GM20000 (cell line): ENCODE results near the gene CFAP20.
"Not testable (repeated sequence)": the region's sequence is repeated elsewhere in the genome, so short reads cannot be mapped to it uniquely, and the experiment has no call there.

Experiments
- DNase-seq: peaks from one replicate; pipeline ENCODE4 v3.0.0; 2012; ENCODE audit warnings: low spot score
- TF ChIP-seq, protein P1 (sequence below): IDR thresholded peaks from 2 replicates; pipeline ENCODE4 v1.5.1; 2012; ENCODE audit warnings: mild to moderate bottlenecking, control low read depth; ENCODE audit errors: extremely low read depth, missing control alignments

The CFAP20 gene

DNA sequence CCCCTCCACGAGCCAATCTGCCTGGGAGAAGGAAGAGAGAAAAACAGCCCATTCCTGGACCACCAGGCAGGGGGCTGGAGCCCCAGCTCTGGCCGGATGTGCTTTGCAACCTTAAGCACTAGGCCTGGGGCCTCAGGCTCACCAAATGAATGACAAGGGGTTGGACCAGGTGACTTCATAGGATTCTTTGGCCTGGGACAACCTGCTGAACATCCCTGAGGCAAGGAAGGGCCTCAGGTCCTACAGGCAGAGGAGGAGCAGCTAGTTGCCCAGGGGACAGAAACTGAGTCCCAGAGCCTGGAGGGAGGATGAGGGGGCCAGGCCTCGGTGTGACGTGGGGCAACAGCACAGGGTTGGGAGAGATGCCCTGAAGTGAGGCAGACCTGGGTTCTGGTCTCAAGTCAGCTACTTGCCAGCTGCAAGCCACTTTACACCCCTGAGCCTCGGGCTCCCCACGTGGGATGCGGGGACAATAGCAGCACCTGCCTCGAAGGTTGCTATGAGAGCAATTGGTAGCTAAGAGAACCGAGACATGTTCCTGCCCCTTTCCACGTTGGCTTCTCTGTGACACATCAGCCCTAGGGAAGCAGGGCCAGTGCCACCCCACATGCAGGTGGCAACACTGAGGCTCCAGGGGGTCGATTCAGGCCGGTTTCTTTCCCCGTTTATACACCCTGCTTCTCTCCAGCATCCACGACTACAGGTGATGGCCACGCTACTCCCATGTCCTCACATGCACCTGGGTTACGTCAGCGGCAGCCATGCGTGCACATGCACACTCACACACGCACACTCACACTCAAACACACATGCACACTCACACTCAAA is 42.6 kb downstream of the CFAP20 start:
- TF ChIP-seq, protein P1, sequence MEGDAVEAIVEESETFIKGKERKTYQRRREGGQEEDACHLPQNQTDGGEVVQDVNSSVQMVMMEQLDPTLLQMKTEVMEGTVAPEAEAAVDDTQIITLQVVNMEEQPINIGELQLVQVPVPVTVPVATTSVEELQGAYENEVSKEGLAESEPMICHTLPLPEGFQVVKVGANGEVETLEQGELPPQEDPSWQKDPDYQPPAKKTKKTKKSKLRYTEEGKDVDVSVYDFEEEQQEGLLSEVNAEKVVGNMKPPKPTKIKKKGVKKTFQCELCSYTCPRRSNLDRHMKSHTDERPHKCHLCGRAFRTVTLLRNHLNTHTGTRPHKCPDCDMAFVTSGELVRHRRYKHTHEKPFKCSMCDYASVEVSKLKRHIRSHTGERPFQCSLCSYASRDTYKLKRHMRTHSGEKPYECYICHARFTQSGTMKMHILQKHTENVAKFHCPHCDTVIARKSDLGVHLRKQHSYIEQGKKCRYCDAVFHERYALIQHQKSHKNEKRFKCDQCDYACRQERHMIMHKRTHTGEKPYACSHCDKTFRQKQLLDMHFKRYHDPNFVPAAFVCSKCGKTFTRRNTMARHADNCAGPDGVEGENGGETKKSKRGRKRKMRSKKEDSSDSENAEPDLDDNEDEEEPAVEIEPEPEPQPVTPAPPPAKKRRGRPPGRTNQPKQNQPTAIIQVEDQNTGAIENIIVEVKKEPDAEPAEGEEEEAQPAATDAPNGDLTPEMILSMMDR: no peak
- no peak for DNase-seq

DNA sequence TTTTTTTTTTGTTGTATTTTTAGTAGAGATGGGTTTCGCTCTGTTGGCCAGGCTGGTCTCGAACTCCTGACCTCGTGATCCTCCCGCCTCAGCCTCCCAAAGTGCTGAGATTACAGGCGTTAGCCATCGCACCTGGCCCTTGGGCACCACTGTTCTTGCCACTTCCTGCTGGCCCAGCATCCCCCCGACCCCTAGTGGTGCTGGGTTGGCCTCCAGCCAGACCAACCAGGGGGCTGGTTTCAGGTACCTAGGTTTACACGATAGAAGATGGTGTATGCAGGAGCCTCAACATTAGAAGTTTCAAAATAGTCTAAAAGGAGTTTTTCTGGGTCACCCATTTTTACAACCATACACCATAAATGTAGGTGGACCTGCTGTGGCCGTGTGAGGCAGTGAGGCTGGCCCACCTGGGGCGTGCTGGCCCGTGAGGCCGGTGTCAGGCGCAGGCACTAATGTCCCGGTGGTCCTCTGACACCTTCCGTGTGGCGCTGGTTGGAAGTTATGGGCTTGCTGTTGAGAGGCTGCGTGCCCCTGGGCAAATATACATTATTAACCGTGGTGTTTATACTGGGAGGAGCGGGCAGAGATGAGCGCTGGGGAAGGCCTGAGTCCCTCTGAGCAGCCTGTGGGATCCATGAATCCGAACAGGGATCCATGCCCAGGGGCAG is 43.5 kb downstream of the CFAP20 start:
- DNase-seq: no peak
- TF ChIP-seq, protein P1: no peak

DNA sequence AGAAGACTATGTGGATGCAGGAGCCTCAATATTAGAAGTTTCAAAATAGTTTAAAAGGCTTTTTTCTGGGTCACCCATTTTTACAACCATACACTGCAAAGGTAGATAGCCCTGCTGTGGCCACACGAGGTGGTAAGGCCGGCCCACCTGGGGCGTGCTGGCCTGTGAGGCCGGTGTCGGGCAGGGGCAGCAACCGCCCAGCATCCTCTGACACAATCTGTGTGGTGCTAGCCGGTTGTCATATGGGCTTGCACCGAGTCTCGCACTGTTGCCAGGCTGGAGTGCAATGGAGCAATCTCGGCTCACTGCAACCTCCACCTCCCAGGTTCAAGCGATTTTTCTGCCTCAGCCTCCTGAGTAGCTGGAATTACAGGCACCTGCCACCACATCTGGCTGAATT is 44.0 kb downstream of the CFAP20 start:
- TF ChIP-seq, protein P1: no peak
- no peak for DNase-seq

DNA sequence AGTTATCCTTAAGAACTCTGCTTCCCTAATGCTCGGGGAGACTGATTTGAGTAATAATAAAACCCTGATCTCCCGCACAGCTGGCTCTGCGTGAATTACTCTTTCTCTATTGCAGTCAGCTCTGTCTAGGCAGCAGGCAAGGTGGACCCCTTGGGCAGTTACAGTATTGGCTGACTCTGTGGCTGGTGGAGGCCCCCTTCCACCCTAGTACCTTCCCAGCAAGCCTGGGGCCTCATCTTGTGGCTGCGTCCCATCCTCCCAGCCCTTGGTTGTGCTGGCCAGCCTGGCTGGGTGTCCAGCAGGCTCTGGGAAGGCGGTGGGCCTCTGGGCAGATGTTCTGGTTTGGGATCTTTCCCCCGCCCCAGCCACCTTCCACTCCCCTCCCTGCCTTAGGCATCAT is 44.5 kb downstream of the CFAP20 start:
- no peak for DNase-seq
- TF ChIP-seq, protein P1: no peak

DNA sequence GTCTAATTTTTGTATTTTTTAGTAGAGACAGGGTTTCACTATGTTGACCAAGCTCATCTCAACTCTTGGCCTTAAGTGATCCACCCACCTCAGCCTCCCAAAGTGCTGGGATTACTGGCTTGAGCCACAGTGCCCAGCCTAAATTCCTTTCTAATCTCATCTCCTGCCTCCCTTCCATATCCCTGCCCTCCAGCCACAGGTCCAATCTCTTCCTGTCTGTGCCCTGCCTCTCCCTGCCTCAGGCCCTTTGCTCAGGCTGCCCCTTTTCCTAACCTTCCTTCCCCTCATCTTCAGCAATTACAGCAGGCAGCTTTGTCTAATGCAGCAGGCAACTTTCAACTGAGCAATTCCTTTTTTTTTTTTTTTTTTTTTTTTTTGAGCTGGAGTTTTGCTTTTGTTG is 46.8 kb downstream of the CFAP20 start:
- TF ChIP-seq, protein P1: no peak
- DNase-seq: no peak

DNA sequence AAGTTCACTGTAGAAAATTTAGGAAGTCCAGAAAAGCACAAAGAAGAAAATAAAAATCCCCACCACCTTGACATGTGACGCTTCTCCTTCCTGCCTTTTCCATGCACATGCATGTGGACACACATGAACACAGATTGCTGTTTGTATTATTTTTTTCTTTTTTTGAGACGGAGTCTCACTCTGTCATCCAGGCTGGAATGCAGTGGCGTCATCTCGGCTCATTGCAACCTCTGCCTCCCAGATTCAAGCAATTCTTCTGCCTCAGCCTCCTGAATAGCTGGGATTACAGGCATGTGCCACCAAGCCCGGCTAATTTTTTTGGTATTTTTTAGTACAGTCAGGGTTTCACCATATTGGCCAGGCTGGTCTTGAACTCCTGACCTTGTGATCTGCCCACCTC is 48.5 kb downstream of the CFAP20 start:
- DNase-seq: not testable (repeated sequence)

DNA sequence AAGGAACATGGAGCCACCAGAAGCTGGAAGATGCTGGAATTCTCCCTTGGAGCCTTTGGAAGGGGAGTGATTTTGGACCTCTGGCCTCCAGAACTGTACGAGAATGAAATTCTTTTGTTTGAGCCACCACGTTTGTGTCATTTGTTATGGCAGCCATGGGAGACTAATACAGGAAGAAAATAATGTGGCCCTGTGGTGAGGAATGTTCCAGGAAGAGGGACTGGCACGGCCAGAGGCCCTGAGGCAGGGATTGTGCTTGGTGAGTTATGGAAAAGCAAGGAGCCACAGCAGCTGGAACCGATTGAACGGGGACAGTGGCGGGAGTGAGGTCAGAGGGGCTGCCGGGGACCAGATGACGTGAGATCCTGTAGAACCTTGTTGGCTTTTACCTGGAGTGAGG is 51.4 kb downstream of the CFAP20 start:
- TF ChIP-seq, protein P1: no peak
- no peak for DNase-seq
